ENCODE results near the gene UBE2O.
"Not testable (repeated sequence)": the region's sequence is repeated elsewhere in the genome, so short reads cannot be mapped to it uniquely, and the experiment has no call there.

UBE2O gene

DNA sequence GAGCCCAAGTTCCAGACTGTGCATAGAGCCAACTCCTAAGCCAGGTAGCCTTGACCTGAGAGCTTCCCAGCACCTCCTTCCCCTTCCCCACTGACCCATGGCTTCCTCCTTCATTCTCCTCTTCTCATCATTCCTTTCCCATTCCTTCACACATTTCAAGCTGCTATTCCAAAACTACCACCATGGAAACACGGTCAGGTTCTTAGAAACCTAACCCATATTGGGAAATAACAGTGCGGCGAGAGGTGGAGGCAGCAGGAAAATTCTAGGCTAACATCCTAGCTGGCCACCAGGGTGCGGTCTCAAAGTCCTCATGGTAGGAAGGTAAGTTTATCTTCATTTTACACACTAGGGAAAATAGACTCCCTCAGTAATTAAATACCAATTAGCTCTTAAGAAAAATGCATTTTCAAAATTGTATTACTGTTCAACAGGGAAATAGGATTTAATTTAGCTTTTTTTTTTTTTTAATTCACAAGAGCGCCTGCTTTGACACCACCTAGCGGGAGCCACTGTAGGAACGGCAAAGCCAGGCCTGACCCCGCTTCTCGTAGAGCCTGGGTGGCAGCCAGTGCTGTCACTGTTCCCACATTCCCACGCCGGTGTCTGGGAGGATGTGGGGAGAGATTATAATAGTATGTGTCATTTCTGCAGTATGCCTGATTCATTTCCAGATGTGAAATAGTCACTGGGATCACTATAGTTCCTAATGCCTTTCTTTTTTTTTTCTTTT, 82.5 kb downstream of the UBE2O start:
- DNase-seq (ENCODE audit: low spot score): peak; percentile 53

DNA sequence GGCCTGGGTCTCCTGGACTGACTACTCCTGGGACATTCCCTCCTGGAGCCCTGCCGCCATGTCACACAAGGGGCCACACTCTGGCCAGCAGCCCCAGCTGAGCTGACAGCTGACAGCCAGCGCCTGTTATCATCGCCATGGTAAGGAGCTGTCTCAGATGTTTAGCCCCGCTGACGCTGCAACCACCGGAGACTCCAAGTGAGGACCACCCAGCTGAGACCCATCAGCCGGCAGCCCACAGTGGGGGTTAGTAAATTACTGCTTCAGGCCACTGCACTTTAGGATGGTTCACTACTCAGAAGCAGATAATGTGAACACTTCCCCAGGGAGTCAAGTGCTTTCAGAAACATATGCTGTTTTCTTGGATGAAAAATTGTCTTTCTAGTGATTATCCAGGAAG, 83.1 kb downstream of the UBE2O start:
- DNase-seq (ENCODE audit: low spot score): peak; percentile 39

- no peak for DNase-seq (ENCODE audit: low spot score)
These were observed 83.6 kb downstream of the UBE2O start for GRCh38 chr17:76369379-76369778.

GRCh38 chr17:76368545-76368944, 84.4 kb downstream of the UBE2O start:
- DNase-seq (ENCODE audit: low spot score): peak; percentile 39

DNA sequence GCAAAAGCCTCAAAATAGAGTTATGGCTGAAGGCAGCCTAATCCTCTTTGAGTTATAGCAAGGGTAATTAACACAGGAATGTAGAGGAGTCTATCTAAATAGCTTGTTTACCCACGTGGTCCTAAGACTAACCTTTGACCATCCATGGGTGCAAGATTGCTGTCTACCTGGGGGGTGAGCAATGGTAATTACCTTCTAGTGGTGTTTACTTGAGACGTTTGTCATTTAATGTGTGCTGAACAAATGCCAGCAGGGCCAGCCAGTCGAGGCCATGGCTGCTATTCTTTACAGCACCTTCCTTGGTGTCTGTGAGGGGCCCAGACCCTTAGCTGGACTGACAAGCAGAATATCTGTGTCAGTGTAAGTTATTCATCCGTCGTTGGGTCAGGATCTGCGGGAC, 85.3 kb downstream of the UBE2O start:
- DNase-seq (ENCODE audit: low spot score): no peak

DNA sequence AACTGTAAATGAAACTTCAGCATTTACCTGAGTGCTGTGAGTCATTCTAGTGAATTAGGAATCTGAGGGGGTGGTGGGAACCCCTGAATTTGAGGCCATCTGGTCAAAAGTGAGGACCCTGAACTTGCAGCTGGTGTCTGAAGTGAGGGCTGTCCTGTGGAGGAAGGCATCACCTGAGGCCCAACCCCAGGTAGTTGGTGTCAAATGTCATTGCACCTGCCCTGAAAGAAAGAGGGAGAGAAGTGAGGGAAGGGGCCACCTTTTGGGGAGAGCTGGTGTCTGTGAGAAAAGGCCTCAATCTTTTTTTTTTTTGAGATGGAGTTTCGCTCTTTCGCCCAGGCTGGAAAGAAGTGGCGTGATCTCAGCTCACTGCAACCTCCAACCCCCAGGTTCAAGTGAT, 86.7 kb downstream of the UBE2O start:
- DNase-seq (ENCODE audit: low spot score): peak; percentile 21

DNA sequence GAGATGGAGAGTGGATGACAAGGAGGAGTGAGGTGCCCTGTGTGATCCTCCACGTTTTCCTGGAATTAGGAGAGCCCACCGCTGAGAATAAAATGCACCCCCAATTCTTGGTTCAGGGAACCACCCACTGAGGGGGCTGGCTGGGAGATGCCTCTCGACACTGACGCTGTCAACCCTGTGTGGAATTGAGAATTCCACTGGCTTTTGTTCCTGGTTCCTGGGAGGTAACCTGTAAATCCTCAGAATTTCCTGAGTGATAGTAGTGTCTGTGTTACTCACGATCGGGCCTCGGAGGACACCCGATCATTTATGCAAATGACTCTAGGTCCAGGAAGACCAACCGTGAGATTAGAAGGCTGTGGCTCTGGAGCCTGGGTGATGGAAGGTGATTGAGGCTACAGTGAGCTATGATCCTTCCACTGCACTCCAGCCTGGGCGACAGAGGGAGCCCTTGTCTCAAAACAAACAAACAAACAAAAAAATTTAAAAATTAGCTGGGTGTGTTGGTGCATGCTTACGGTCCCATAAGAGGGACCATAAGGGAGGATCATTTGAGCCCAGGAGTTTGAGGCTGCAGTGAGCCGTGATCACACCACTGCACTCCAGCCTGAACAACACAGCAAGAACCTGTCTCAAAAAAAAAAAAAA, 87.6 kb downstream of the UBE2O start:
- peak; percentile 17 for DNase-seq (ENCODE audit: low spot score)

GRCh38 chr17:76363107-76363842, 89.7 kb downstream of the UBE2O start:
- DNase-seq (ENCODE audit: low spot score): no peak

- no peak for DNase-seq (ENCODE audit: low spot score)
These were observed 92.5 kb downstream of the UBE2O start for GRCh38 chr17:76360461-76360860.

- DNase-seq (ENCODE audit: low spot score): peak; percentile 18
These were observed 93.2 kb downstream of the UBE2O start for GRCh38 chr17:76359776-76360175.

DNA sequence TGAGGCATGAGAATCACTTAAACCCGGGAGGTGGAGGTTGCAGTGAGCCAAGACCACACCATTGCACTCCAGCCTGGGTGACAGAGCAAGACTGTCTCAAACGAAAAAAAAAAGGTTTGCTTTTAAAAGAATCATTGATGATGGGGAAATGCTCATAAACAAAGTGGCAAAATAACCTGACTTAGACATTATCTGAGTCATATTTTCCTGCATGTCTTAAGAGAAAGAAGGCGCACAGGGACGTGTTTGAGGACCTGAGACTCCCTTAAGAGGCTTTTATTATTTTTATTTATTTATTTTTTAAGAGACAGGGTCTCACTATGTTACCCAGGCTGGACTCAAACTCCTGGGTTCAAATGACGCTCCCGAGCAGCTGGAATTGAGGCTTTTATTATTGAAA, 93.6 kb downstream of the UBE2O start:
- DNase-seq (ENCODE audit: low spot score): no peak

- no peak for DNase-seq (ENCODE audit: low spot score)
These were observed 95.3 kb downstream of the UBE2O start for GRCh38 chr17:76357597-76358158.

DNA sequence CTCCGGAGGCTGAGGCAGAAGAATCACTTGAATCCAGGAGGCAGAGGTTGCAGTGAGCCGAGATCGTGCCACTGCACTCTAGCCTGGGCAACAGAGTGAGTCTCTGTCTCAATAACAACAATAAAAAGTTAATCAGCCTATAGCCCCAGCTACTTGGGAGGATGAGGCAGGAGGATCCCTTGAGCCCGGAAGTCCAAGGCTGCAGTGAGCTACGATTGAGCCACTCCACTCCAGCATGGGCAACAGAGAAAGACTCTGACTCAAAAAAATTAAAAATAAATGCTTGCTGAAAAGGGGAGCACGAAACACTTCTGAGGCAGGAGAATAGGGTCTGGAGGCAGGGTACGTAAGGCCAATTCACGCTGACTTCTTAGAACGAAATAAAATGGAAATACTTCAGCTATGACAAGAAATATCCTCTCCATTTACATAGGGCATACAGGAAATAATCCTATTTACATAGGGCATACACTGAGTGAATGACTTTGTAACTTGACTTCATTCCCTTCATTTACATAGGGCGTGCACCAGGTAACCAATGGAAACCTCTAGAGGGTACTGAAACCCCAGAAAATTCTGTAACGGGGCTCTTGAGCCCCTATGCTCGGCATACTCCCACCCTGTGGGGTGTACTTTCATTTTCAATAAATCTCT, 96.0 kb downstream of the UBE2O start:
- no peak for DNase-seq (ENCODE audit: low spot score)

DNA sequence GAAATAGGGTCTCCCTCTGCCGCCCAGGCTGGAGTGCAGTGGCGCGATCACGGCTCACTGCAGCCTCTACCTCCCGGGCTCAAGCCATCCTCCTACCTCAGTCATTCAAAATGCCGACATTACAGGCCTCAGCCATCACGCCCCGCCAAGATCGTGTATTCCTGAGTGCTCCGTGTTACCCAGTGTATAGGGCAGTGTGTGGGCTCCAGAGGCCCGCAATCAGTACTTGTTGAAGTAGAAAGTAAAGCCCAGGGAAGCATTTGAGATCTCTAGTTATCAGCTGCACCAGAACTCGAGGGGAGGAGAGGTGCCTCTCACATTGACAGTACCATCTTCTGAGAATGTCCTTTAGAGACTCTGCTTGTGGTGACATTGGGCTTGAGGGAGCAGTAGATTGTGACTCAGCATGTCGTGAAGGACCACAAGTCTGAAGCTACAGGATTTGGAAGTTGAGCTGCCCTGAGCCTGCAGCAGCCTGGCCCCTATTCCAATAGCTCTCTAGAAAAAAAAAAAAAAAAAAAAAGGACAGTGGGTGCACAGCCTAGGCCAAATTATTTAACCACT, 98.1 kb downstream of the UBE2O start:
- peak; percentile 33 for DNase-seq (ENCODE audit: low spot score)

- no peak for DNase-seq (ENCODE audit: low spot score)
These were observed 98.6 kb downstream of the UBE2O start for GRCh38 chr17:76354317-76354729.

DNA sequence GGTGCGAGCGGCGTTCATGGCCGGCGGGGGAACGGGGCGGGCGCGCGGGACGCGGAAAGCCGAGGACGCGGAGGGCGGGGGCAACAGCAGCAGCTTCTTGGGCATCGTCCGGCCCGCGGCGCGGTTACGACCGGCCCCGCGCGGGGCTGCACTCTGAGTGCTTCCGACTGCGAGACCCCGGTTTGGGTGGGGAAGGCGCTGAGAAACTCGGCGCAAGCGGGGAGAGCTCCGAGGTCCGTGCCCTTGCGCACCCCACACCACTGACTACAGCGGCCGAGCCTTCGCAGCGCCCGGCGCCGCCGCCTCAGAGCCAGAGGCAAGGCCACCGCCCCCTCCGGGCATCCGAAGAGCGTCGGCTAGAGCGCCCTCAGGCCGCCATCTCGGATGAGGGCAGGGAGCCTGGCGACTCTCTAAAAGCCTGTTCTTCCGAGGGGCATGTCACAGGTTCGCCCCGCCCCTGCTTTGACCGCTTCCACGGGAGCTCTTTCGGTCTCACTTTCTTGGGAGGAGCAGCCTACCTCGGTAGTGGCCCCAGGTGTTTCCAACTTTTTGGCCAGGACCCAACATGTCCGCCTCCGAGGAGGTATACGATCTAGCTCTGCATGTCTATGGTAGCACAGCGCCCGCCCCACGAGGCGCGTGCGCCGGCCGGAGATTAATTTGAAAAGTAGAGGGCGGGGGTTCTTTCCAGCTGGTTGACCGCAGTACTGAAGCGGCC, 99.2 kb downstream of the UBE2O start, which contains the start of gene PRPSAP1:
TSS of gene PRPSAP1 (minus strand) at position 318 of the 718 bp plus-strand sequence. CDS start at position 105, 213 bp downstream.
- DNase-seq (ENCODE audit: low spot score): peak; percentile 98

- DNase-seq (ENCODE audit: low spot score): no peak
These were observed 99.9 kb downstream of the UBE2O start for GRCh38 chr17:76353004-76353598.

GRCh38 chr17:76351526-76352071, 101.4 kb downstream of the UBE2O start:
- DNase-seq (ENCODE audit: low spot score): no peak

DNA sequence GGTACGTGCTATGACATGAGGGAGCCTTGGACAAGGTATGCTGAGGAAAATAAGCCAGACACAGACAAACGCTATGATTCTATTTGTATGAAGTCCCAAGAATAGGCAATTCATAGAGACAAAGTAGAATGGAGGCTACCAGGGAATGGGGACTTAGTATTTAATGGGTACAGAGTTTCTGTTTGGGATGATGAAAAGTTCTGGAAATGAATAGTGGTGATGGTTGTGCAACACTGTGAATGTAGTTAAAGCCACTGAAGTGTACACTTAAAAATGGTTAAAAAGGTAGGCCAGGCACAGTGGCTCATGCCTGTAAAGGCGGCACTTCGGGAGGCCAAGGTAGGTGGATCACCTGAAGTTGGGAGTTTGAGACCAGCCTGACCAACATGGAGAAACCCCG, 102.5 kb downstream of the UBE2O start:
- DNase-seq (ENCODE audit: low spot score): no peak

DNA sequence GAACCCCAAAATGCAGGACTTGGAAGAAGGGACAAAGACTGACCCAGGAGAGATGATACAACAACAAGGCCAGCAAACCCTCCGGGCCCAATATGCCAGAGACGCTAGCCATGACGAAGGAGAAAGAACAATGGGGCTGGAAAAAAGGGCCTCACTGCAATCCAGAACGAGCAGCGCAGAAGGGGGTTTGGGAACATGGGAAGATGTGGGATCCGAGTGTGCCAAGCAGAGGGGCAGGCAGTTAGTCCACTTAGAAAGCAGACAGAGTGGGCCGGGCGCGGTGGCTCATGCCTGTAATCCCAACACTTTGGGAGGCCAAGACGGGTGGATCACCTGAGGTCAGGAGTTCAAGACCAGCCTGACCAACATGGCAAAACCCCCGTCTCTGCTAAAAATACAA, 106.0 kb downstream of the UBE2O start:
- not testable (repeated sequence) for DNase-seq (ENCODE audit: low spot score)

Data from D341Med (cell line).